Peyer's patch (tissue), 4 donors: ENCODE measurements around the gene CCDC92B. TPM values are rescaled to one million over a fixed set of nuclear protein-coding genes. Genes with fewer than 3 reads are reported as not detected.

ENCODE experiments used
- DNase-seq, 3 donors: peaks; one replicate each; pipeline ENCODE4 v3.0.0-alpha.2; 2017 to 2019
- H3K27ac ChIP-seq, 4 donors: fragments of 200-600 bp; sonication (generic); one replicate each; pipeline ENCODE4 v1.5.1; 2016 to 2019
- H3K27me3 ChIP-seq, 2 donors: fragments of 200-600 bp; sonication (generic); one replicate each; pipeline ENCODE4 v1.5.1; 2019
- H3K36me3 ChIP-seq, 3 donors: fragments of 200-600 bp; sonication (generic); one replicate each; pipeline ENCODE4 v1.5.1; 2016 to 2019
- H3K4me1 ChIP-seq, 4 donors: fragments of 200-600 bp; sonication (generic); one replicate each; pipeline ENCODE4 v1.5.1; 2016 to 2019
- H3K4me3 ChIP-seq, 4 donors: fragments of 200-600 bp; sonication (generic); 1 replicate in 3 of 4; 2 replicates in 1 of 4; pipeline ENCODE4 v1.5.1; 2016 to 2019; ENCODE audit warnings: mild to moderate bottlenecking in 1 of 4
- H3K9me3 ChIP-seq, 4 donors: fragments of 200-600 bp; sonication (generic); one replicate each; pipeline ENCODE4 v1.5.1; 2016 to 2019; ENCODE audit warnings: mild to moderate bottlenecking in 1 of 4
- CTCF ChIP-seq, 6 experiments: fragments of 450-650 bp in 4 of 6; fragments of 200-600 bp in 2 of 6; sonication (generic) in 1 of 6; IDR thresholded peaks; one replicate each; pipeline ENCODE4 v1.5.1; 2017 to 2019; ENCODE audit warnings: antibody characterized with exemption in 6 of 6, mild to moderate bottlenecking in 3 of 6, moderate library complexity in 1 of 6
- POLR2A ChIP-seq, 2 donors: fragments of 450-650 bp; IDR thresholded peaks; one replicate each; pipeline ENCODE4 v1.5.1; 2017; ENCODE audit warnings: antibody characterized with exemption in 2 of 2, mild to moderate bottlenecking in 2 of 2, moderate library complexity in 2 of 2
- total RNA-seq, 4 donors: library from RNA; depleted of rRNA; stranded (reverse); fragments of >200 nt; gene quantifications; one replicate each; pipeline ENCODE4 v1.1.0, GENCODE V29; 2016

CCDC92B gene
- total RNA-seq, 4 donors from 2014 or later, result 1.5 to 1.6 TPM; not detected in 2

DNA sequence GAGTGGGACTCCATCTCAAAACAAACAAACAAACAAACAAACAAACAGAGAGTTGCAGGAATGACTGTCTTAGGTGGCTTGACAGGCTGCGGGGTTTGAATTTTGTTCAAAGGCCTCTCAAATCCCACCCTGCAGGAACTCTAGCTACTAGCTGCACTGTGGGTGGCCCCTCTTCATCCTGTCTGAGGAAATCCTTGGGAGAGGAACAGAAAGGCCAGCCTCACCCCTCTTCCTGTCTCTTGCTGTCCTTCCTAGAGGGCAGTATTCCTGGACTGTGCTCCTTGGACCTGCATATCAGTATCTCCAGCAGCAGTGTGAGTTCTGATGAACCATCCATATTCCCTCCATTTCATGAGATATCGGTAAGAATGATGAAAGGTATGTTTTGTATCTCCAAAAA is 2.0 kb upstream of the CCDC92B start:
- H3K27ac ChIP-seq, result no peak overlapping the region
- no peaks in the 10 kb centered on the region for H3K9me3 ChIP-seq
- H3K36me3 ChIP-seq, result no peaks in the 10 kb centered on the region

DNA sequence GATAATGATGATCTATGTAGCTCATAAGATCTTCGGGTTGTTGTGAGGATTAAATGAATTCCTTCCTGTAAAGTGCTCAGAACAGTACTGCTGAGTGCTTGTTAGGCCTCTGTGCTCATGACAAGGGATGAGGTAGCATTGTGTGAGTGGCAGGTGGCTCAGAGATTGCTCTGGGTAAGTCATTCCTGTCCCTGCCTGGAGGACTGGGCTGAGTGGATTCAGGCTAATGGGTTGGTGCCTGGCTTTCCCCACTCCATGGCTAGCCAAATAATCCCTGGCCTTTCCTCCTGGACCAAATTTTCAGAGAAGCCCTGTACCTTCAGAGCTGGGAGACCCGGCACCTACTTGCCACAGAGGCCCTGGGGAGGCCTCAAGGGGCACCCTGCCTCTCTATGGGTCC is 1.3 kb upstream of the CCDC92B start:
- Histone ChIP-seq H3K27ac (no peak overlapping the region), H3K36me3 (no peaks in the 10 kb centered on the region), H3K4me3 (no peak overlapping the region), H3K9me3 (no peaks in the 10 kb centered on the region), H3K27me3 (peaks cover 0 to 2% of the 10 kb centered on the region in 2 donors), H3K4me1 (peaks cover 0 to 18% (median 6%) of the 10 kb centered on the region in 4 donors)
- TF ChIP-seq POLR2A (IDR thresholded peaks at IDR 0.05) (no peak), CTCF (IDR thresholded peaks at IDR 0.05) (no peak)
- DNase-seq, result no peak

More for the DNA sequence above, 2.0 kb upstream of the CCDC92B start:
- peaks cover 0 to 9% of the 10 kb centered on the region in 2 donors for H3K27me3 ChIP-seq
- peaks cover 0 to 21% (median 9%) of the 10 kb centered on the region in 4 donors for H3K4me1 ChIP-seq
- H3K4me3 ChIP-seq, result no peak overlapping the region
- no peak for DNase-seq
- TF ChIP-seq POLR2A (IDR thresholded peaks at IDR 0.05) (no peak), CTCF (IDR thresholded peaks at IDR 0.05) (no peak)

- Histone ChIP-seq H3K4me1 (peaks cover 0 to 13% (median 5%) of the 10 kb centered on the region in 4 donors), H3K36me3 (no peaks in the 10 kb centered on the region), H3K27me3 (no peaks in the 10 kb centered on the region), H3K27ac (no peak overlapping the region), H3K4me3 (peak overlapping the region in 2 of 4 donors; percentile 31 to 36), H3K9me3 (no peaks in the 10 kb centered on the region)
- peak in 2 of 6 experiments; percentile 15 to 22 for TF ChIP-seq CTCF (IDR thresholded peaks at IDR 0.05)
- TF ChIP-seq POLR2A (IDR thresholded peaks at IDR 0.05), result no peak
- DNase-seq, result peak; percentile 29 to 84 (median 79)
These were observed 331 bp upstream of the CCDC92B start for GRCh38 chr17:2749784-2750181.

GRCh38 chr17:2745317-2746037 is 4.0 kb downstream of the CCDC92B start:
- no peak overlapping the region for H3K27ac ChIP-seq
- H3K9me3 ChIP-seq, result no peaks in the 10 kb centered on the region
- no peak overlapping the region for H3K4me3 ChIP-seq
- DNase-seq, result no peak
- H3K4me1 ChIP-seq, result peaks cover 0 to 13% (median 5%) of the 10 kb centered on the region in 4 donors
- TF ChIP-seq POLR2A (IDR thresholded peaks at IDR 0.05) (no peak), CTCF (IDR thresholded peaks at IDR 0.05) (no peak)
- H3K27me3 ChIP-seq, result no peaks in the 10 kb centered on the region
- H3K36me3 ChIP-seq, result no peaks in the 10 kb centered on the region

GRCh38 chr17:2737693-2738092 is 11.8 kb downstream of the CCDC92B start:
- no peak for DNase-seq
- Histone ChIP-seq H3K4me3 (no peak overlapping the region), H3K27me3 (no peaks in the 10 kb centered on the region), H3K4me1 (no peaks in the 10 kb centered on the region), H3K27ac (no peak overlapping the region), H3K9me3 (no peaks in the 10 kb centered on the region), H3K36me3 (no peaks in the 10 kb centered on the region)
- no peak for TF ChIP-seq POLR2A (IDR thresholded peaks at IDR 0.05)
- TF ChIP-seq CTCF (IDR thresholded peaks at IDR 0.05), result no peak
